ENCODE results near the gene SGO1. TPM values are rescaled to one million over a fixed set of nuclear protein-coding genes. Genes with fewer than 3 reads are reported as not detected.

SGO1 gene
- 1.9 TPM in 2 replicates for total RNA-seq

GRCh38 chr3:20185679-20186599 lies at the start of gene SGO1:
SGO1 (minus strand) TSS chr3:20186206; CDS start chr3:20184027, 2,179 bp downstream.

Other genes starting within 250 kb of the SGO1 start
- 48.2 and 53.3 TPM in 2 replicates for gene RAB5A, start 239.1 kb downstream of the SGO1 start, total RNA-seq
- gene PP2D1, start 173.9 kb downstream of the SGO1 start, total RNA-seq = not detected in 2 replicates
- 17.4 and 19.7 TPM in 2 replicates for gene KAT2B, start 145.8 kb downstream of the SGO1 start, total RNA-seq

Data from cardiac ventricle fibroblast (primary cell).